Panc1 (cell line): ENCODE measurements around the gene DPYD.

ENCODE experiments used
- TCF7L2 ChIP-seq: IDR thresholded peaks from 2 replicates; pipeline ENCODE4 v1.6.1; 2011; ENCODE audit warnings: mild to moderate bottlenecking, low read depth, low read length, inconsistent platforms
- TF ChIP-seq, protein P1 (sequence below): fragments of 450-650 bp; IDR thresholded peaks from 2 replicates; pipeline ENCODE4 v1.5.1; 2017; ENCODE audit warnings: mild to moderate bottlenecking

GRCh38 chr1:97565886-97566285 lies 354.9 kb downstream of the DPYD start:
- TF ChIP-seq TCF7L2, result no peak
- TF ChIP-seq, protein P1, sequence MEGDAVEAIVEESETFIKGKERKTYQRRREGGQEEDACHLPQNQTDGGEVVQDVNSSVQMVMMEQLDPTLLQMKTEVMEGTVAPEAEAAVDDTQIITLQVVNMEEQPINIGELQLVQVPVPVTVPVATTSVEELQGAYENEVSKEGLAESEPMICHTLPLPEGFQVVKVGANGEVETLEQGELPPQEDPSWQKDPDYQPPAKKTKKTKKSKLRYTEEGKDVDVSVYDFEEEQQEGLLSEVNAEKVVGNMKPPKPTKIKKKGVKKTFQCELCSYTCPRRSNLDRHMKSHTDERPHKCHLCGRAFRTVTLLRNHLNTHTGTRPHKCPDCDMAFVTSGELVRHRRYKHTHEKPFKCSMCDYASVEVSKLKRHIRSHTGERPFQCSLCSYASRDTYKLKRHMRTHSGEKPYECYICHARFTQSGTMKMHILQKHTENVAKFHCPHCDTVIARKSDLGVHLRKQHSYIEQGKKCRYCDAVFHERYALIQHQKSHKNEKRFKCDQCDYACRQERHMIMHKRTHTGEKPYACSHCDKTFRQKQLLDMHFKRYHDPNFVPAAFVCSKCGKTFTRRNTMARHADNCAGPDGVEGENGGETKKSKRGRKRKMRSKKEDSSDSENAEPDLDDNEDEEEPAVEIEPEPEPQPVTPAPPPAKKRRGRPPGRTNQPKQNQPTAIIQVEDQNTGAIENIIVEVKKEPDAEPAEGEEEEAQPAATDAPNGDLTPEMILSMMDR, result no peak
